ENCODE results near the gene CBX7.

CBX7 gene

DNA sequence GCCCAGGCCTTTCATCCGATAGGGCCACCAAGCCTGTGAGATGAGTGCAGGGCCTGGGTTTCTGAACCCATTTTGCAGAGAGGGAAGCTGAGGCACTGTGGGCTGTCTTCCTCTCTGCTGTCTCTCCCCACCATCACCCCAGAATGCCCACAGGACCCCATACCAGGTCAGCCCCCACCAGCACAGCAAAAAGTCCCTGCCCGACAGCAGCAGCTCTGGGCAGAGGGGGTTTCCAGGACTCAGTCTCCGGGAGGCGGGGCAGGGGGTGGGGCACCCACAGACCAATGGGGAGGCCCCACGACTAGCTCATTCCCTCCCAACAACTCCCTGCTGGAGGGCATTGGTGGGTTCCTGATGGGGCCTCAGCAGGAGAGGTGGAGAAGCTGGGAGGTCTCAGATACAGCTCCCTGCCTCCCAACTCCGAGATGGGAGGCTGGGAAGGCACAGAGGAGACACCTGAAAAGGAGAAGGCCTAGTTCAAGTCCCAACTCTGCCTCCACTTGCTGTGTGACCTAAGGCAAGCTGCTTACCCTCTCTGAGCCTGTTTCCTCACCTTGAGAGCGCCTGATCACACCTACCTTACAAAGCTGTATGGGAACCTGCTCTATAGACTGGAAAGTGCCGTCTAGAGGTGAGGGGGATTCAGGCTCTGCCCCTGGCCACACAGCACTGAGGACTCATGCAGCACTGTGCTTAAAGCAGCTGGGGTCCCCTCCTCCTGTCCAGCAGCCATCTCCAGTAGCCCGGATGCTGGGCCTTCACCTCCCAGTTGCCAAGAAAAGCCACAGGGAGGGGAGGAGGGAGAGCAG is 3.5 kb downstream of the CBX7 start:
- 76% methylated on average over 6 of the region's 9 CpGs for whole genome bisulfite sequencing
- Histone ChIP-seq H3K36me3 (ENCODE audit: control insufficient read depth in 1 of 2, insufficient read depth in 2 of 2, low read depth in 1 of 2, low read length in 2 of 2) (peaks cover 15 to 18% of the 10 kb centered on the region in 2 experiments), H3K27me3 (ENCODE audit: control insufficient read depth in 1 of 2, insufficient read depth in 1 of 2, low read length in 2 of 2) (peaks cover 8 to 11% of the 10 kb centered on the region in 2 experiments), H2AK5ac (ENCODE audit: low read length, severe bottlenecking) (no peak overlapping the region), H3K4ac (ENCODE audit: low read depth in 1 of 2, low read length in 2 of 2) (no peak overlapping the region), H3K23ac (ENCODE audit: low read length in 2 of 2) (no peak overlapping the region), H2BK12ac (ENCODE audit: low read length in 2 of 2) (no peak overlapping the region), H3K9ac (ENCODE audit: low read length) (no peak overlapping the region), H3K79me1 (replicated peaks; ENCODE audit: low read length, poor library complexity, severe bottlenecking) (peaks cover 2% of the 10 kb centered on the region), H2BK5ac (ENCODE audit: low read depth, low read length, poor library complexity, severe bottlenecking) (no peak overlapping the region), H3K4me2 (ENCODE audit: low read length, poor library complexity, severe bottlenecking) (no peak overlapping the region), H4K91ac (ENCODE audit: low read length) (no peak overlapping the region), H3K18ac (ENCODE audit: low read depth in 1 of 2, low read length in 2 of 2) (no peak overlapping the region), H3K14ac (ENCODE audit: low read length in 2 of 2) (no peak overlapping the region), H3K4me3 (ENCODE audit: insufficient read depth in 1 of 2, low read depth in 1 of 2, low read length in 2 of 2) (no peak overlapping the region), H2BK120ac (ENCODE audit: low read depth, low read length) (no peak overlapping the region), H2AFZ (ENCODE audit: low read depth, low read length) (no peak overlapping the region), H4K8ac (ENCODE audit: low read length) (no peak overlapping the region), H3K27ac (ENCODE audit: low read length, poor library complexity, severe bottlenecking) (no peak overlapping the region), H3K4me1 (ENCODE audit: control insufficient read depth, insufficient read depth, low read depth, low read length) (peaks cover 30% of the 10 kb centered on the region), H2BK15ac (ENCODE audit: low read depth, poor library complexity, severe bottlenecking) (peak overlapping the region; percentile 68), H3K9me3 (ENCODE audit: control insufficient read depth, low read length) (no peaks in the 10 kb centered on the region)
- DNase-seq, result peak; percentile 61

GRCh38 chr22:39148026-39148726 is 4.3 kb downstream of the CBX7 start:
- no peak overlapping the region for H3K9ac ChIP-seq (ENCODE audit: low read length)
- H3K4me2 ChIP-seq (ENCODE audit: low read length, poor library complexity, severe bottlenecking), result no peak overlapping the region
- no peak overlapping the region for H3K4ac ChIP-seq (ENCODE audit: low read depth in 1 of 2, low read length in 2 of 2)
- H2AK5ac ChIP-seq (ENCODE audit: low read length, severe bottlenecking), result no peak overlapping the region
- H3K36me3 ChIP-seq (ENCODE audit: control insufficient read depth in 1 of 2, insufficient read depth in 2 of 2, low read depth in 1 of 2, low read length in 2 of 2), result peaks cover 15 to 18% of the 10 kb centered on the region in 2 experiments
- H3K14ac ChIP-seq (ENCODE audit: low read length in 2 of 2), result no peak overlapping the region
- no peak overlapping the region for H4K91ac ChIP-seq (ENCODE audit: low read length)
- no peak overlapping the region for H3K18ac ChIP-seq (ENCODE audit: low read depth in 1 of 2, low read length in 2 of 2)
- no peak overlapping the region for H3K23ac ChIP-seq (ENCODE audit: low read length in 2 of 2)
- no peak overlapping the region for H2BK120ac ChIP-seq (ENCODE audit: low read depth, low read length)
- no peak overlapping the region for H2BK5ac ChIP-seq (ENCODE audit: low read depth, low read length, poor library complexity, severe bottlenecking)
- H4K8ac ChIP-seq (ENCODE audit: low read length), result peak overlapping the region; percentile 47
- no peak overlapping the region for H3K4me3 ChIP-seq (ENCODE audit: insufficient read depth in 1 of 2, low read depth in 1 of 2, low read length in 2 of 2)
- H2AFZ ChIP-seq (ENCODE audit: low read depth, low read length), result no peak overlapping the region
- peak overlapping the region; percentile 68 for H2BK15ac ChIP-seq (ENCODE audit: low read depth, poor library complexity, severe bottlenecking)
- H3K9me3 ChIP-seq (ENCODE audit: control insufficient read depth, low read length), result no peaks in the 10 kb centered on the region
- peaks cover 28% of the 10 kb centered on the region for H3K4me1 ChIP-seq (ENCODE audit: control insufficient read depth, insufficient read depth, low read depth, low read length)
- DNase-seq, result no peak
- H3K27me3 ChIP-seq (ENCODE audit: control insufficient read depth in 1 of 2, insufficient read depth in 1 of 2, low read length in 2 of 2), result peaks cover 0 to 4% of the 10 kb centered on the region in 2 experiments
- no peak overlapping the region for H2BK12ac ChIP-seq (ENCODE audit: low read length in 2 of 2)
- H3K27ac ChIP-seq (ENCODE audit: low read length, poor library complexity, severe bottlenecking), result no peak overlapping the region
- H3K79me1 ChIP-seq (replicated peaks; ENCODE audit: low read length, poor library complexity, severe bottlenecking), result peaks cover 2% of the 10 kb centered on the region
- 84% methylated on average over 13 of the region's 16 CpGs for WGBS

- no peak for DNase-seq
- Histone ChIP-seq H4K91ac (ENCODE audit: low read length) (no peak overlapping the region), H3K4me3 (ENCODE audit: insufficient read depth in 1 of 2, low read depth in 1 of 2, low read length in 2 of 2) (no peak overlapping the region)
Observed at GRCh38 chr22:39147335-39148025, 5.0 kb downstream of the CBX7 start.

More at GRCh38 chr22:39147335-39148025, 5.0 kb downstream of the CBX7 start:
- peaks cover 15 to 18% of the 10 kb centered on the region in 2 experiments for H3K36me3 ChIP-seq (ENCODE audit: control insufficient read depth in 1 of 2, insufficient read depth in 2 of 2, low read depth in 1 of 2, low read length in 2 of 2)
- H2AFZ ChIP-seq (ENCODE audit: low read depth, low read length), result no peak overlapping the region
- H3K27ac ChIP-seq (ENCODE audit: low read length, poor library complexity, severe bottlenecking), result no peak overlapping the region
- peak overlapping the region; percentile 56 for H2BK15ac ChIP-seq (ENCODE audit: low read depth, poor library complexity, severe bottlenecking)
- H3K27me3 ChIP-seq (ENCODE audit: control insufficient read depth in 1 of 2, insufficient read depth in 1 of 2, low read length in 2 of 2), result no peaks in the 10 kb centered on the region
- H3K23ac ChIP-seq (ENCODE audit: low read length in 2 of 2), result no peak overlapping the region
- H3K9me3 ChIP-seq (ENCODE audit: control insufficient read depth, low read length), result no peaks in the 10 kb centered on the region
- H2AK5ac ChIP-seq (ENCODE audit: low read length, severe bottlenecking), result no peak overlapping the region
- 77% methylated on average over 3 of the region's 5 CpGs for WGBS
- H3K4me1 ChIP-seq (ENCODE audit: control insufficient read depth, insufficient read depth, low read depth, low read length), result peaks cover 24% of the 10 kb centered on the region
- H3K4ac ChIP-seq (ENCODE audit: low read depth in 1 of 2, low read length in 2 of 2), result no peak overlapping the region
- H3K79me1 ChIP-seq (replicated peaks; ENCODE audit: low read length, poor library complexity, severe bottlenecking), result peaks cover 2% of the 10 kb centered on the region
- no peak overlapping the region for H2BK120ac ChIP-seq (ENCODE audit: low read depth, low read length)
- no peak overlapping the region for H3K18ac ChIP-seq (ENCODE audit: low read depth in 1 of 2, low read length in 2 of 2)
- H3K4me2 ChIP-seq (ENCODE audit: low read length, poor library complexity, severe bottlenecking), result no peak overlapping the region
- H4K8ac ChIP-seq (ENCODE audit: low read length), result no peak overlapping the region
- H3K14ac ChIP-seq (ENCODE audit: low read length in 2 of 2), result no peak overlapping the region
- no peak overlapping the region for H2BK12ac ChIP-seq (ENCODE audit: low read length in 2 of 2)
- no peak overlapping the region for H2BK5ac ChIP-seq (ENCODE audit: low read depth, low read length, poor library complexity, severe bottlenecking)
- peak overlapping the region; percentile 38 for H3K9ac ChIP-seq (ENCODE audit: low read length)
